Measurements from ENCODE around the gene ODF2. TPM values are rescaled to one million over a fixed set of nuclear protein-coding genes. Genes with fewer than 3 reads are reported as not detected.
"Not testable (repeated sequence)": the region's sequence is repeated elsewhere in the genome, so short reads cannot be mapped to it uniquely, and the experiment has no call there.

Gene ODF2
- total RNA-seq: 10 to 100 TPM; 26.2 to 29.1 TPM
- 52.9 to 94.0 reads per million in 2 donors for total RNA-seq

DNA sequence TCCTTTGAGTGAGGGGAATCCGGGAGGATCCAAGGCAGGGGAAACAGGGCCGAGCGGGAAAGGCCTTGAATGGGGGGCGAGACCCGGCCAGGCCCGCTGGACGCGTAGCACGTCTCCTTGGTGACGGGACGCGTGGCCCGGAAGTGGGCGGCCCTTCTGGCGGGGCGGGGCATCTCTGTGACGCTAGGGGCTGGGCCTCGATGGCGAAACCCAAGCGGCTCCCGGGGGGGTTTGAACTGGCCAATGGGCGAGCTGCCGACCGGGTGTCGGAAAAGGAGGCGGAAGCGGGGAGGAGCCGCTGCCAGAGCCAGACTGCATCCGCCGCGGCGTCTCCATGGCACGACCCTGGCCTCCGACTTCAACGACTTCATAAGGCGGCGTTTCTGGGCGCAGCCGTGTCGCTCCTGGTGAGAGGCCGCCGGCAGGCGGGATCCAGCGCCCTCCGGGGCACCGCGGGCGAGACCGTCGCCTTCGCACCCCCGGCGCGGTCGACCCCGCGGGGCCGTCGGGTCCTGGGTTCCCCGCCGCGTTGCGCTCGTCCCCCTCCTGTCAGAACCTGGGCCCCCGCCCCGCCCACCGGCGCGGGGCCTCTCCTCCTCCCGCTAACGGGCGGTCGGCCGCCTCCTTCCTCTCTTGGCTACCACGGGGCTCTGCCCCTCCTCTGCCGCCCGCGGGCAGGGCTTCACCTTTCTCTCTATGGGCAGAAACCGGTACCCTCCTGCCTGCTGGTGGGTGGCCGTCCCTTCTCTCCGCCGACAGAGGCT is at the start of gene ODF2:
TSS of gene ODF2 (plus strand) at position 158 of the 764 bp plus-strand sequence. CDS start at position 244, 86 bp downstream.
- peak; percentile 93 for ATAC-seq
- peak; percentile 98 for DNase-seq

GRCh38 chr9:128406848-128407391 is 48.9 kb upstream of the ODF2 start:
- Mint-ChIP-seq H3K4me3 (no peak overlapping the region), H3K27ac (no peak overlapping the region), H3K36me3 (ENCODE audit: low read depth) (no peaks in the 10 kb centered on the region), H3K27me3 (peaks cover 32% of the 10 kb centered on the region), H3K4me1 (peaks cover 2% of the 10 kb centered on the region)
- no peaks in the 10 kb centered on the region for H3K9me3 ChIP-seq (ENCODE audit: control insufficient read depth, low read length, poor library complexity, severe bottlenecking)
- DNase-seq (no peak), ATAC-seq (no peak)

More for the DNA sequence above, at the start of gene ODF2:
- peak within 1 kb of the TSS; percentile 94 for H3K4me3 Mint-ChIP-seq
- peak within 1 kb of the TSS; percentile 92 for H3K27ac Mint-ChIP-seq
- peaks cover 21% of the 10 kb centered on the region for H3K4me1 Mint-ChIP-seq
- no peaks in the 10 kb centered on the region for H3K27me3 Mint-ChIP-seq
- no peaks in the 10 kb centered on the region for H3K36me3 Mint-ChIP-seq (ENCODE audit: low read depth)
- H3K9me3 ChIP-seq (ENCODE audit: control insufficient read depth, low read length, poor library complexity, severe bottlenecking): no peaks in the 10 kb centered on the region

GRCh38 chr9:128408963-128409431 is 46.8 kb upstream of the ODF2 start:
- H3K9me3 ChIP-seq (ENCODE audit: control insufficient read depth, low read length, poor library complexity, severe bottlenecking): no peaks in the 10 kb centered on the region
- no peak overlapping the region for H3K27ac Mint-ChIP-seq
- H3K4me3 Mint-ChIP-seq: no peak overlapping the region
- DNase-seq (no peak), ATAC-seq (no peak)
- peaks cover 2% of the 10 kb centered on the region for H3K36me3 Mint-ChIP-seq (ENCODE audit: low read depth)
- peaks cover 4% of the 10 kb centered on the region for H3K4me1 Mint-ChIP-seq
- H3K27me3 Mint-ChIP-seq: peaks cover 37% of the 10 kb centered on the region

GRCh38 chr9:128409450-128409849 is 46.4 kb upstream of the ODF2 start:
- Mint-ChIP-seq H3K4me3 (no peak overlapping the region), H3K4me1 (peaks cover 4% of the 10 kb centered on the region), H3K27me3 (peaks cover 42% of the 10 kb centered on the region), H3K27ac (no peak overlapping the region), H3K36me3 (ENCODE audit: low read depth) (peaks cover 3% of the 10 kb centered on the region)
- no peak for DNase-seq
- H3K9me3 ChIP-seq (ENCODE audit: control insufficient read depth, low read length, poor library complexity, severe bottlenecking): no peaks in the 10 kb centered on the region
- no peak for ATAC-seq

GRCh38 chr9:128409978-128410377 is 45.8 kb upstream of the ODF2 start:
- Mint-ChIP-seq H3K36me3 (ENCODE audit: low read depth) (peaks cover 6% of the 10 kb centered on the region), H3K27me3 (peaks cover 47% of the 10 kb centered on the region), H3K4me3 (no peak overlapping the region), H3K27ac (no peak overlapping the region), H3K4me1 (peaks cover 4% of the 10 kb centered on the region)
- ATAC-seq: no peak
- H3K9me3 ChIP-seq (ENCODE audit: control insufficient read depth, low read length, poor library complexity, severe bottlenecking): no peaks in the 10 kb centered on the region
- no peak for DNase-seq

GRCh38 chr9:128411364-128412119 is 44.3 kb upstream of the ODF2 start:
- ATAC-seq: no peak
- H3K27me3 Mint-ChIP-seq: peaks cover 62% of the 10 kb centered on the region
- H3K27ac Mint-ChIP-seq: no peak overlapping the region
- H3K36me3 Mint-ChIP-seq (ENCODE audit: low read depth): peaks cover 10% of the 10 kb centered on the region
- no peak overlapping the region for H3K4me3 Mint-ChIP-seq
- DNase-seq: no peak
- H3K9me3 ChIP-seq (ENCODE audit: control insufficient read depth, low read length, poor library complexity, severe bottlenecking): no peaks in the 10 kb centered on the region
- peaks cover 6% of the 10 kb centered on the region for H3K4me1 Mint-ChIP-seq

DNA sequence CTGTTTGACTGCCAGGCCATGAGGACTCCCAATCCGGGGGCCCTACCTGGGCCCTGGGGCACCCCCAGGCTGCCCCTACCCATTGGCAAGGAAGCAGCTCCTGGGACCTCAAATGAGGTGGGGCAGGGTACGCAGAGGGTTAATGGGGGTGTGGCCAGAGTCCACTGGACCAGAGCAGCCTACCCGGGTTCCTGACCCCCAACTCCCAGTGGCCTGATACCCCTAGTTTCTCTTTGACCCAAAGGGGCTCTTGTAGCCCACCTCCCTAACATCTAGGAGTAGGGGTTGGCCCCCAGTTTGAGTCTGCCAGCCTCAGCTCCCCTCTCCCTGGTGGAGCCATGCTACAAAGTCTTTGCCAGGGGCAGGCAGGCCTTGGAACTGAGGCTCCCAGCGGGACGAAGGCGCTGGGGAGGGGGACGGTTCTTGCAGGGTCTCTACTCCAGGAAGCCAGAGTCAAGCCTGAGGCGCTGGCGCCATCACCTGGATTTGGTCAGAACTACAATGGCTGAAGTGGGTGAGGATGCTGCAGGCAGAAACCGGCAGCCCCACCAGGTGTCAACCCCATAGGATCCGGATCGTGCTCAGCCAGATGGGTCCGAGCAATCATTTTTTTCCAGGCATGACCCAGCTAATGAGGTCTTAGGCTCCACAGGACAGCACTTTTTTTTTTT is 43.6 kb upstream of the ODF2 start:
- peak; percentile 50 for ATAC-seq
- peaks cover 57% of the 10 kb centered on the region for H3K27me3 Mint-ChIP-seq
- peak in 2 of 3 donors; percentile 29 to 31 for DNase-seq
- H3K9me3 ChIP-seq (ENCODE audit: control insufficient read depth, low read length, poor library complexity, severe bottlenecking): no peaks in the 10 kb centered on the region
- H3K4me1 Mint-ChIP-seq: peaks cover 6% of the 10 kb centered on the region
- no peak overlapping the region for H3K4me3 Mint-ChIP-seq
- no peak overlapping the region for H3K27ac Mint-ChIP-seq
- H3K36me3 Mint-ChIP-seq (ENCODE audit: low read depth): peaks cover 10% of the 10 kb centered on the region

GRCh38 chr9:128413728-128414127 is 42.1 kb upstream of the ODF2 start:
- not testable (repeated sequence) for H3K4me1 Mint-ChIP-seq; H3K27ac Mint-ChIP-seq; H3K4me3 Mint-ChIP-seq; DNase-seq; H3K9me3 ChIP-seq (ENCODE audit: control insufficient read depth, low read length, poor library complexity, severe bottlenecking); ATAC-seq
- Mint-ChIP-seq H3K36me3 (ENCODE audit: low read depth) (peaks cover 10% of the 10 kb centered on the region), H3K27me3 (peaks cover 53% of the 10 kb centered on the region)

DNA sequence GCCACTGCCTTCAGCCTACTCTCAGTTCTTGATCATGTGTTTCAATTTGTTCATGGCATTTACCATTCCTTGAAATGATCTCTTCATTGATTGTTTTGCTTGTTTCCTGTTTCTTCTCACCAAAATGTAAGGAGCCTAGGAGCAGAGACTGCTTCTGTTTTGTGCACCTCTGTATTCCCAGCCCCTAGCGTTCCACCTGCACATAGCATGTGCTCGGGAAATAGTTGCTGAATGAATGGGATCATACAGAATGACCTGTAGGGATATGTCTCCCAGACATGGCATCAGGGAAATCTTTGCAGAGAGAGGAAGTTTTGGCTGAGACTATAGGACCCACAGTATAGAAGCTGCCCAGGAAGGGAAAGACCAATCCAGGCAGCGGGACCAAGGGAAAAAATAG is 41.3 kb upstream of the ODF2 start:
- Mint-ChIP-seq H3K4me1 (peaks cover 5% of the 10 kb centered on the region), H3K27me3 (peaks cover 57% of the 10 kb centered on the region), H3K36me3 (ENCODE audit: low read depth) (peaks cover 10% of the 10 kb centered on the region), H3K27ac (no peak overlapping the region), H3K4me3 (no peak overlapping the region)
- ATAC-seq (no peak), DNase-seq (no peak)
- H3K9me3 ChIP-seq (ENCODE audit: control insufficient read depth, low read length, poor library complexity, severe bottlenecking): no peaks in the 10 kb centered on the region

- no peak overlapping the region for H3K4me3 Mint-ChIP-seq
- peaks cover 11% of the 10 kb centered on the region for H3K4me1 Mint-ChIP-seq
- H3K27me3 Mint-ChIP-seq: peaks cover 55% of the 10 kb centered on the region
- DNase-seq (no peak), ATAC-seq (no peak)
- no peak overlapping the region for H3K27ac Mint-ChIP-seq
- H3K9me3 ChIP-seq (ENCODE audit: control insufficient read depth, low read length, poor library complexity, severe bottlenecking): no peaks in the 10 kb centered on the region
- H3K36me3 Mint-ChIP-seq (ENCODE audit: low read depth): peaks cover 10% of the 10 kb centered on the region
Observed at GRCh38 chr9:128415281-128415680, 40.5 kb upstream of the ODF2 start.

GRCh38 chr9:128416014-128416413 is 39.8 kb upstream of the ODF2 start:
- no peaks in the 10 kb centered on the region for H3K9me3 ChIP-seq (ENCODE audit: control insufficient read depth, low read length, poor library complexity, severe bottlenecking)
- Mint-ChIP-seq H3K27ac (no peak overlapping the region), H3K27me3 (peaks cover 53% of the 10 kb centered on the region), H3K36me3 (ENCODE audit: low read depth) (peaks cover 10% of the 10 kb centered on the region), H3K4me3 (no peak overlapping the region), H3K4me1 (peaks cover 11% of the 10 kb centered on the region)
- ATAC-seq (no peak), DNase-seq (no peak)

DNA sequence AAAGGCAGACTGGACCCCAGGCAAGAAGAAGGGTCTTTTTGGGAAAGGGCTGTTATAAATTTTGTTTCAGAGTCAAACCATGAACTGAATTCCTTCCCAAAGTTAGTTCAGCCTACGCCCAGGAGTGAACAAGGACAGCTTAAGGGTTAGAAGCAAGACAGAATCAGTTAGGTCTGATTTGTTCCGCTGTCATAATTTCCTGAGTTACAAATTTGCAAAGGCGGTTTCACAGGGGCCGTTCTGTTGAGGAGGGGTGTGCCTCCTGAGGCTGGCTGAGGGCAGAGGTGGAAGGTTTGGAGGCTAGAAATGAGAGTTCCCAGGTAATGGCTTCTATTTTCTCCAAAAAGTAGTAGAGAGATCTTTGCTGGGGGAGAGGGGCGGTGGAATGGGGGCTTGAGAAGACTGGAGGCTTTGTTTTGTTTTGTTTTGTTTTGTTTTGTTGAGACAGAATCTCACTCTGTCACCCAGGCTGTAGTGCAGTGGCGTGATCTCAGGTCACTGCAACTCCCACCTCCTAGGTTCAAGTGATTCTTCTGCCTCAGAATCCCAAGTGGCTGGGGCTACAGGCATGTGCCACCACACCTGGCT is 39.3 kb upstream of the ODF2 start:
- no peak overlapping the region for H3K27ac Mint-ChIP-seq
- no peaks in the 10 kb centered on the region for H3K9me3 ChIP-seq (ENCODE audit: control insufficient read depth, low read length, poor library complexity, severe bottlenecking)
- DNase-seq (no peak), ATAC-seq (no peak)
- peaks cover 10% of the 10 kb centered on the region for H3K36me3 Mint-ChIP-seq (ENCODE audit: low read depth)
- H3K4me1 Mint-ChIP-seq: peaks cover 11% of the 10 kb centered on the region
- H3K27me3 Mint-ChIP-seq: peaks cover 49% of the 10 kb centered on the region
- H3K4me3 Mint-ChIP-seq: no peak overlapping the region
